Fibroblast of the aortic adventitia (primary cell): Measurements from ENCODE around the gene MAP4K3. TPM values are rescaled to one million over a fixed set of nuclear protein-coding genes. Genes with fewer than 3 reads are reported as not detected.
"Not testable (repeated sequence)": the region's sequence is repeated elsewhere in the genome, so short reads cannot be mapped to it uniquely, and the experiment has no call there.

Experiments
- DNase-seq: peaks from one replicate; pipeline ENCODE4 v3.0.0-alpha.2; 2010; ENCODE audit warnings: low read depth
- H3K4me3 ChIP-seq: 2 replicates; pipeline ENCODE4 v1.5.1; 2011; ENCODE audit warnings: low read depth, mild to moderate bottlenecking, control low read depth, low read length, moderate library complexity
- total RNA-seq: library from RNA; depleted of rRNA; stranded (reverse); fragments of >200 nt; gene quantifications from 2 replicates; pipeline ENCODE4 v1.2.3, GENCODE V29; 2012; ENCODE audit warnings: low replicate concordance
- TF ChIP-seq, protein P1 (sequence below): IDR thresholded peaks from 2 replicates; pipeline ENCODE4 v1.5.1; 2011; ENCODE audit warnings: mild to moderate bottlenecking, low read length, control low read depth, inconsistent platforms; ENCODE audit not compliant: insufficient read depth

Gene MAP4K3
- total RNA-seq, 1 donor: 48.0 TPM

DNA sequence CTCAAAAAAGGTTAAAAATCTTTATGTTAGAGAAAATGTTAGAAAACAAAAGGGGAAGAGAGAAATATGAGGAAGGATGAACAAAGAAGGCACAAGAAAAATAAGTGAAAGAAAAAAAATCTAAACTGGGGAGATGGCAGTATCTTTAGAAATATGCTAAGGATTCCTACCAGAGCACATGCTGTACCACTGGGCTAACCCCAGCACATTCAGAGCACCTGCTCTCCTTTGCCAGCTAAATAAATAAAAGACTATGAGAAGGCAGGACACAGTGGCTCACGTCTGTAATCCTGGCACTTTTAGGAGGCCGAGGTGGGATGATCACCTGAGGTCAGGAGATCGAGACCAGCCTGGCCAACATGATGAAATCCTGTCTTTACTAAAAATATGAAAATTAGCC lies 101.2 kb downstream of the MAP4K3 start:
- no peak for DNase-seq
- H3K4me3 ChIP-seq: no peak overlapping the region
- TF ChIP-seq, protein P1, sequence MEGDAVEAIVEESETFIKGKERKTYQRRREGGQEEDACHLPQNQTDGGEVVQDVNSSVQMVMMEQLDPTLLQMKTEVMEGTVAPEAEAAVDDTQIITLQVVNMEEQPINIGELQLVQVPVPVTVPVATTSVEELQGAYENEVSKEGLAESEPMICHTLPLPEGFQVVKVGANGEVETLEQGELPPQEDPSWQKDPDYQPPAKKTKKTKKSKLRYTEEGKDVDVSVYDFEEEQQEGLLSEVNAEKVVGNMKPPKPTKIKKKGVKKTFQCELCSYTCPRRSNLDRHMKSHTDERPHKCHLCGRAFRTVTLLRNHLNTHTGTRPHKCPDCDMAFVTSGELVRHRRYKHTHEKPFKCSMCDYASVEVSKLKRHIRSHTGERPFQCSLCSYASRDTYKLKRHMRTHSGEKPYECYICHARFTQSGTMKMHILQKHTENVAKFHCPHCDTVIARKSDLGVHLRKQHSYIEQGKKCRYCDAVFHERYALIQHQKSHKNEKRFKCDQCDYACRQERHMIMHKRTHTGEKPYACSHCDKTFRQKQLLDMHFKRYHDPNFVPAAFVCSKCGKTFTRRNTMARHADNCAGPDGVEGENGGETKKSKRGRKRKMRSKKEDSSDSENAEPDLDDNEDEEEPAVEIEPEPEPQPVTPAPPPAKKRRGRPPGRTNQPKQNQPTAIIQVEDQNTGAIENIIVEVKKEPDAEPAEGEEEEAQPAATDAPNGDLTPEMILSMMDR: no peak

DNA sequence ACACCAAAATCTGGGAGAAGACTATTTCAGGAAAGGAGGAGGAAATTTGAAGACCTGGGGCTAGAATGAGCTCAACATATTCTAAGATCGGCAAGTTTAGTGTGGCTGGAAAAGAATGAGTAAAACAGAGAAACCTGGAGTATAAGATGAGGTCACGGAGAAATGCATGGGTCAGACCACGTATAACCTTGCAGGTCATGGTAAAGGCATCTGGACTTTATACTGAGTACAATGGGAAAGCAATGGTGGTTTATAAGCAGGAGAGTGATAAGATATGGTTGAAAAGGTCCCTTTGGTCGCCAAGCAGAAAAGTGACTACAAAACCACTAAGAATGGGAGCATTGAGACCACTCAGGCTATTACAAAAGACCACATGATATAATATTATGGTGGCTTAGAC lies 102.1 kb downstream of the MAP4K3 start:
- no peak for DNase-seq
- TF ChIP-seq, protein P1: no peak
- no peak overlapping the region for H3K4me3 ChIP-seq

DNA sequence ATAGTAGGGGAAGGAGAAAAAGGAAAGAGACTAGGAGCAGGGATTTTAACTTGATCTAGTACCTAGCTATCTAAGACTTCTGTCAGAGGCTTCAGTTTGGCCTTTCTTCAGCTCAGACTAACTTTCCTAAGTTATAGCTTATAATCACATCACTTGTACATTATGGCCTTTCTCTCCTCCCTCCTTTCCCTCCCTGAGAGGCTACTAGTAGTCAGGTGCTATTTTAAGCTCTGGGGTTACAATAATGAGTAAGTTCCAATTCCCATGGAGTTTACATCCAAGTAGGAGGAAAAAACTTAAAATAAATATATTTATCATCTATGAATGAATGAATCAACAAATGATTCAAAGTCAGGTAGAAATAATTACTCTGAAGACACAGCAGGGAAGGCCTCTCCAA lies 102.6 kb downstream of the MAP4K3 start:
- no peak overlapping the region for H3K4me3 ChIP-seq
- TF ChIP-seq, protein P1: no peak
- no peak for DNase-seq

DNA sequence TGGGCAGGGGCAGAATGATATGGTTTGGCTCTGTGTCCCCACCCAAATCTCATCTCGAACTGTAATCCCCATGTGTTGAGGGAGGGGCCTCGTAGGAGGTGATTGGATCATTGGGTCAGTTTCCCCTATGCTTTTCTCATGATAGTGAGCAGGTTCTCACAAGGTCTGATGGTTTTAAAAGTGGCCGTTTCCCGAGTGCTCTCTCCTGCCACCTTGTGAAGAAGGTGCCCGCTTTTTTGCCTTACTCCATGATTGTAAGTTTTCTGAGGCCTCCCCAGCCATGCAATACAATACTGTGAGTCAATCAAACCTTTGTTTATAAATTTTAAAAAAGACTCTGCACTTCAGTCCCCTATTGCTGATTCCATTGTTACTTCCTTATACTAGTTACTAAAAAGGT lies 110.4 kb downstream of the MAP4K3 start:
- no peak for DNase-seq
- TF ChIP-seq, protein P1: no peak
- H3K4me3 ChIP-seq: no peak overlapping the region

DNA sequence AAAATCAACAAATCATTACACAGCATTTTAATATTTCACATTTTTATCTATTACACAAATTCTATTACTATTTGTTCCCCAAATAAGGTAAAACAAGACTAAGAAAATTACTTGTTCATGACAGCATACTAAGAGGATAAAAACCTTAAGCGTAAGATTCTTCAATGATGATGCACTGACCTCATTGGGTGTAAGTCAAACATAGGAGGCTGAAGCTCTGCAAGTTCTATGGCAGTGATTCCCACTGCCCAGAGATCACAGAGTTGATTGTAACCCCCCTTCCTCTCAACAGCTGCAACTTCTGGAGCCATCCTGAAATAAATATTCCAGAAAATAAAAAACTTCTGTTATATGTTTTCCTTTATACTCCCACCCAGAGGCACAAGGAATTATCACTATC lies 111.1 kb downstream of the MAP4K3 start:
- TF ChIP-seq, protein P1: no peak
- DNase-seq: no peak
- no peak overlapping the region for H3K4me3 ChIP-seq

DNA sequence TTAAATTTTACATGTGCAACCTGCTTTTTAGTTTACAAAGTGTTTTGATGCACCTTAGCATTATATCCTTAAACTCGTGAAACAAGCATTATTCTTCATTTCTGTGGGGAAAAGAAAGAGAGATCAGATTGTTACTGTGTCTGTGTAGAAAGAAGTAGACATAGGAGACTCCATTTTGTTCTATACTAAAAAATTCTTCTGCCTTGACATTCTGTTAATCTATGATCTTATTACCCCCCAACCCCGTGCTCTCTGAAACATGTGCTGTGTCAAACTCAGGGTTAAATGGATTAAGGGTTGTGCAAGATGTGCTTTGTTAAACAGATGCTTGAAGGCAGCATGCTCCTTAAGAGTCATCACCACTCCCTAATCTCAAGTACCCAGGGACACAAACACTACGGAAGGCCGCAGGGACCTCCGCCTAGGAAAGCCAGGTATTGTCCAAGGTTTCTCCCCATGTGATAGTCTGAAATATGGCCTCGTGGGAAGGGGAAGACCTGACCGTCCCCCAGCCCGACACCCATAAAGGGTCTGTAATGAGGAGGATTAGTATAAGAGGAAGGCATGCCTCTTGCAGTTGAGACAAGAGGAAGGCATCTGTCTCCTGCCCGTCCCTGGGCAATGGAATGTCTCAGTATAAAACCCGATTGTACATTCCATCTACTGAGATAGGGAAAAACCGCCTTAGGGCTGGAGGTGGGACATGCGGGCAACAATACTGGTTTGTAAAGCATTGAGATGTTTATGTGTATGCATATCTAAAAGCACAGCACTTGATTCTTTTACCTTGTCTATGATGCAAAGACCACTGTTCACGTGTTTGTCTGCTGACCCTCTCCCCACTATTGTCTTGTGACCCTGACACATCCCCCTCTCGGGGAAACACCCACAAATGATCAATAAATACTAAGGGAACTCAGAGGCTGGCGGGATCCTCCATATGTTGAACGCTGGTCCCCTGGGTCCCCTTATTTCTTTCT lies 115.7 kb downstream of the MAP4K3 start:
- DNase-seq, H3K4me3 ChIP-seq: not testable (repeated sequence)

DNA sequence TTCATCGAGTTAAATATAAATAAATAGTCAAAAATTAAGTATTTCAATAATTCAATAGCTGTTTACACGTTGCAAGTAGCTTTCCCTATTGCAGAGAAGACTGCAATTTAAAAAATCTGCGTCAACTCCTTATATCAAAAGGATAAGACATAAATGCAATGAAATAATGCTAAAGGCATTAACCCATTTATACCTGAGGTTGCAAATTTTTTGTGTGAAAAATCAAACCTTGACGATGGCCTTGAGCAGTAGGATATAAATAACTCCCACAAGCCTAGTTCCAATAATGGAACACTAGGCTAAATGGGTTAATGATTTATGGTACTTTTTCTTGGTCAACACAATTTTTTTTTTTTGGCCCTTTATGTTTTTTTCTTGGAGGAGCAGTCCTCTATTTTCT lies 116.9 kb downstream of the MAP4K3 start:
- no peak for DNase-seq
- TF ChIP-seq, protein P1: no peak

More for the DNA sequence above, 116.9 kb downstream of the MAP4K3 start:
- no peak overlapping the region for H3K4me3 ChIP-seq
